ENCODE results near the gene AGAP1.

AGAP1 gene

DNA sequence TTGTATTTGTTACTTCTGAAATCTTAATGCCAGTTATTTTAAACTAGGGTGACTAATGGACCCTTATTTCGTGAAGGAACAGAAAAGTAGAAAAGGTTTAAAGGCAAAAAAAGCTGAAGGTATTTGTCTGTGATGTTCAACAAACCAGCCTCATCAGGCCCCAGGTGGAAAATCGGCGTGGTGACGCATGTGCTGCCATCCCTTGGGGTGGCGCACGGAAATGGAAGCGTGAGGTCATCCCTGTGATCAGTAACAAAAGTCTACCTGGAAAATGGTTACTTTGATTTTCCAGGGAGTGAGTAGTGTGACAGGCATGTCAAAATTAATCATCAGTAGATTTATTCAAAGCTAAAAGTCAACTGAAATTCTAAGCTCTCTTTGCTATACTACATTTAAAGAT, 361.2 kb downstream of the AGAP1 start:
- TF ChIP-seq, protein P1, sequence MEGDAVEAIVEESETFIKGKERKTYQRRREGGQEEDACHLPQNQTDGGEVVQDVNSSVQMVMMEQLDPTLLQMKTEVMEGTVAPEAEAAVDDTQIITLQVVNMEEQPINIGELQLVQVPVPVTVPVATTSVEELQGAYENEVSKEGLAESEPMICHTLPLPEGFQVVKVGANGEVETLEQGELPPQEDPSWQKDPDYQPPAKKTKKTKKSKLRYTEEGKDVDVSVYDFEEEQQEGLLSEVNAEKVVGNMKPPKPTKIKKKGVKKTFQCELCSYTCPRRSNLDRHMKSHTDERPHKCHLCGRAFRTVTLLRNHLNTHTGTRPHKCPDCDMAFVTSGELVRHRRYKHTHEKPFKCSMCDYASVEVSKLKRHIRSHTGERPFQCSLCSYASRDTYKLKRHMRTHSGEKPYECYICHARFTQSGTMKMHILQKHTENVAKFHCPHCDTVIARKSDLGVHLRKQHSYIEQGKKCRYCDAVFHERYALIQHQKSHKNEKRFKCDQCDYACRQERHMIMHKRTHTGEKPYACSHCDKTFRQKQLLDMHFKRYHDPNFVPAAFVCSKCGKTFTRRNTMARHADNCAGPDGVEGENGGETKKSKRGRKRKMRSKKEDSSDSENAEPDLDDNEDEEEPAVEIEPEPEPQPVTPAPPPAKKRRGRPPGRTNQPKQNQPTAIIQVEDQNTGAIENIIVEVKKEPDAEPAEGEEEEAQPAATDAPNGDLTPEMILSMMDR (IDR thresholded peaks at IDR 0.05; ENCODE audit: insufficient read depth, low read depth, low read length, missing control alignments) = no peak
- no peak overlapping the region for H3K4me3 ChIP-seq (ENCODE audit: low read depth, low read length)
- DNase-seq (ENCODE audit: low read depth) = no peak

DNA sequence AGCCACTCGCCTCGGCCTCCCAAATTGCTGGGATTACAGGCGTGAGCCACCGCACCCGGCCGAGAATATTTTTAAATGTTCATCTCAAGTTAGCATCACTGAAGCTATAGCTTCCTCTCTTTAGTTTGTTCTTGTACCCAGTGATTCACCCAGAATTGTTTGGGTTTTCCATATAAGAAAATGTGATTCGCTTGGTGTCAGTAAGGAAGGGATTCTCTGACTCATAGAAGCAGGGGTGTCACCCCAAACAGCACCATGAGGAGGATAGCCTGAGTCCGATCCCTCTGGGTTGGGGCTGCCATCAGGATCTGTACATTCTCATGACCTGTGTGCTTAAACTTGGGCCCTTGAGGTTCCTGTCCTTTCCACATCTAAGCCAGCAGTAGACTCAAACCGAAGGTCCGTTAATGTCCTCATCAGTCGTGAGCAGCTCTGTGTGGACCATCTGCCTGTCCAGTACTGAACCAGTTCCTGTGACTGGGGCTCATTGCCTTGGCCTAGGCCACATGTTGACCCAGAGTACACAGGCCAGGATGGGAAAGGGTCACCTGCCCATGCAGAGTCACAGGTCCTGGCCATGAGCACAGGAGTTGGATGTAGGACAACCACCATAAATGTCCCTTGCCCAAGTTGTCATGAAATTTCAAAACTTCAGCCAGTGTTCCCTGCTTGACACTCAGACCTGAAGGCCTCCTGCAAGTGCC, 362.5 kb downstream of the AGAP1 start:
- no peak for DNase-seq (ENCODE audit: low read depth)
- TF ChIP-seq, protein P1 (IDR thresholded peaks at IDR 0.05; ENCODE audit: insufficient read depth, low read depth, low read length, missing control alignments) = no peak
- no peak overlapping the region for H3K4me3 ChIP-seq (ENCODE audit: low read depth, low read length)

DNA sequence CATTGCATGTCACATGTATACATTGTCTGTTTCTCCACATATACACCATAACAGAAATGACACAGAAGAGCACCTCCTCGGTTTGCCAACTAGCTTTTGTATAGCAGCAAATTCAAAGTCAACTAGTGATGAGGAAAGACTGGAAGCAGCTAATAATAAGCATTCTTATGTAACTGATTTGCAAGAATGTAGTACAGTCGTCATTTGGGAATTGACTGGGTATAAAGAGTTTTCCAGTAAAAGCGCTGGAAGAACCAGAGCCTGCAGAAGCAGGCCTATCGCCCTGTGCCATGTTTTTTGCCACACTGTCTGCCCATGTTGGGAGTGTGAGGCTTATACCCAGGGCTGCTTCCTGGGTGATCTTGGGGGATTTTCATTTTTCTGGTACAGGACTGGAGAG, 363.8 kb downstream of the AGAP1 start:
- H3K4me3 ChIP-seq (ENCODE audit: low read depth, low read length) = no peak overlapping the region
- TF ChIP-seq, protein P1 (IDR thresholded peaks at IDR 0.05; ENCODE audit: insufficient read depth, low read depth, low read length, missing control alignments) = no peak
- DNase-seq (ENCODE audit: low read depth) = no peak

DNA sequence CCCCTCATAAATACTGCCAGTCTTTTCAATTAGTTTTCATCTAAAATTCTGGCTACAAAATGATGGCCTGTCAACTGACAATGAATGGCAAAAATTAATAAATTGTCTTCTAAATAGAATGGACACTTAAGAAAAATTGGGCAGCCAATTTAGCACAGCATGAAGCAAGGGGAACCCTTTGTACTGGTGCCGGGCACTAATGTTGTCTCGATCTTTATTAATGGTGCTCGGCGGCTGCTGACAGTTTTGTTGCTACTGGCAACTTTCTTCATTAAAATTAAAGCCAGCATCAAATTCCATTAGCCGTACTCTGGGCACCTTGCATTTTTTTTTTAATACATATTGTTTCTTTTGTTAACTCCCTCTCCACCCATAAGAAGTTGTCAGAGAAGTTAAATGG, 365.0 kb downstream of the AGAP1 start:
- TF ChIP-seq, protein P1 (IDR thresholded peaks at IDR 0.05; ENCODE audit: insufficient read depth, low read depth, low read length, missing control alignments) = no peak
- DNase-seq (ENCODE audit: low read depth) = no peak
- no peak overlapping the region for H3K4me3 ChIP-seq (ENCODE audit: low read depth, low read length)

DNA sequence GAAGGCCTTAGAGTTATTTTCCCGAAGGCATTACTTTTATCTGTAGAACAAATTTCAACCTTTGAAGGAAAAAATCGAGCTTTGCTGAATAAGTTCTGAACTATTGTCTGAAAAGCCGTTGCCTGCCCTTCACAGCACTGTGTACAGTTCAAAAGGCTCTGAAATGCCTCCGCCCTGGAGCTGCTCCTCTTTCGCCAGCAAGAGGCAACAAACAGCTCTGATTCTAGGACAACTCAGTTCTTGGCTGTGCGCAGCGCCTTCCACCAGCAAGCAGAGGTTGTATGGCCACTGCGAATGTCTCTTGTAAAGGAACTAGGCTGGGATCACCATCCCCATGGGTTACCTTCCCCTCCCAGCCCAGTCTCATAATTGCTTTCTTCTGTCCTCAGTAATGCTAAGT, 365.8 kb downstream of the AGAP1 start:
- no peak overlapping the region for H3K4me3 ChIP-seq (ENCODE audit: low read depth, low read length)
- no peak for DNase-seq (ENCODE audit: low read depth)
- TF ChIP-seq, protein P1 (IDR thresholded peaks at IDR 0.05; ENCODE audit: insufficient read depth, low read depth, low read length, missing control alignments) = no peak

DNA sequence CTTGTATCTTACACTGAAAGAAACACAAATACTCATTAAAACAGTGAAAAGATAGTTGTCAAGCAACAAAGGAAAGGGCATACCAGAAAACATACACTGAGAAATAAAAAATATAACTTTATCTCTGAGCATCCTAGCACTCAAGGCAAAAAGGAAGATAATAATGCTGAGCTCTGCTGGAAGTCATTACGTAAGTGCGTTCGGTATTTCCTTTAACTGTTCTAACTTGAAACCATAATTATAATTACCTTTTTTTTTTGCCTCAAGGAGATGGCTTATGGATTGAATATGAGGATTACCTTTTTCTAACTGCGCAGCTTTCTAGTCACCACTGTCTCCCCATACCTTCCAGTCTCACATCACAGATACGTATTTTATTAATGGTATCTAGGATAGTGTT, 366.3 kb downstream of the AGAP1 start:
- DNase-seq (ENCODE audit: low read depth) = no peak
- H3K4me3 ChIP-seq (ENCODE audit: low read depth, low read length) = no peak overlapping the region
- TF ChIP-seq, protein P1 (IDR thresholded peaks at IDR 0.05; ENCODE audit: insufficient read depth, low read depth, low read length, missing control alignments) = no peak

DNA sequence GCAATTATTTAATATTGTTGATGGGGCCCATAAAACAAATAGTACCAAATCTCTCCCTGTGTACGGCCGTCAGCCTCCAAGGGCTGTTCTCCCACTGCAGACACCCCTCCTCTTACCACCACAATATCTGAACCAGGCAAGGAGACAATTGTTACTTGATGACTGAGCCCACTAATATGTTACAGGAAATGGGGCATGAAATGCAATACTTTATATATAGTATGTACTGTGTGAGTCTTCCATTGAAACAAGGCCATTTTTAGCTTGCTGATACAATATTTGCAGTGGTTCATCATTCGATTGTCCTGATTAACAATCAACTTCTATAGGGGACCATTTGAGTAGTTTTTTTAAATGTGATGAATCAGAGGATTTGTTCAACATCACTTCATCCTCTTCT, 367.0 kb downstream of the AGAP1 start:
- DNase-seq (ENCODE audit: low read depth) = no peak
- no peak overlapping the region for H3K4me3 ChIP-seq (ENCODE audit: low read depth, low read length)
- TF ChIP-seq, protein P1 (IDR thresholded peaks at IDR 0.05; ENCODE audit: insufficient read depth, low read depth, low read length, missing control alignments) = no peak

Data from GM12865 (cell line).